GM12878 (cell line): ENCODE measurements around the gene SNX32. TPM values are rescaled to one million over a fixed set of nuclear protein-coding genes. Genes with fewer than 3 reads are reported as not detected.
A peak's percentile ranks its signal among the peaks of the same experiment; 100 is the strongest.

Source experiments
- EP300 ChIP-seq, 2 experiments: fragments of 150-350 bp in 1 of 2; IDR thresholded peaks; 2 replicates each; pipeline ENCODE4 v1.6.1; 2011 to 2012; ENCODE audit warnings: low read depth in 2 of 2, low read length in 2 of 2, borderline replicate concordance in 1 of 2, improper control_type of control experiment in 1 of 2, inconsistent platforms in 1 of 2; ENCODE audit not compliant: control insufficient read depth in 1 of 2
- FOXK2 ChIP-seq: fragments of 450-650 bp; IDR thresholded peaks from 2 replicates; pipeline ENCODE4 v1.6.1; 2017; ENCODE audit warnings: mild to moderate bottlenecking, moderate library complexity
- GATAD2B ChIP-seq: fragments of 450-650 bp; conservative IDR thresholded peaks from 2 replicates; pipeline ENCODE4 v1.6.1; 2017; ENCODE audit warnings: low read depth, mild to moderate bottlenecking, moderate library complexity
- HCFC1 ChIP-seq: fragments of 150-350 bp; IDR thresholded peaks from 2 replicates; pipeline ENCODE4 v1.6.1; 2014; ENCODE audit warnings: low read length
- HDAC2 ChIP-seq: fragments of 200-600 bp; sonication (generic); IDR thresholded peaks from 2 replicates; pipeline ENCODE4 v1.6.1; 2017
- MTA2 ChIP-seq: fragments of 450-650 bp; IDR thresholded peaks from 2 replicates; pipeline ENCODE4 v1.6.1; 2016; ENCODE audit warnings: low read depth, mild to moderate bottlenecking, moderate library complexity
- NFYA ChIP-seq: IDR thresholded peaks from 2 replicates; pipeline ENCODE4 v1.6.1; 2011; ENCODE audit warnings: low read depth, mild to moderate bottlenecking, low read length, improper control_type of control experiment, borderline replicate concordance
- RAD51 ChIP-seq: fragments of 450-650 bp; IDR thresholded peaks from 2 replicates; pipeline ENCODE4 v1.6.1; 2016; ENCODE audit warnings: moderate library complexity, mild to moderate bottlenecking, inconsistent platforms
- RELA ChIP-seq: fragments of 450-650 bp; IDR thresholded peaks from 2 replicates; pipeline ENCODE4 v1.8.0; 2014; ENCODE audit warnings: borderline replicate concordance; ENCODE audit not compliant: partially characterized antibody
- STAT1 ChIP-seq: fragments of 450-650 bp; conservative IDR thresholded peaks from 2 replicates; pipeline ENCODE4 v1.6.1; 2014; ENCODE audit warnings: antibody characterized with exemption, mild to moderate bottlenecking
- TAF1 ChIP-seq: IDR thresholded peaks from 2 replicates; pipeline ENCODE4 v1.6.1; 2011; ENCODE audit warnings: mild to moderate bottlenecking, low read depth, low read length, borderline replicate concordance
- TARDBP ChIP-seq: IDR thresholded peaks from 2 replicates; pipeline ENCODE4 v1.6.1; 2016; ENCODE audit warnings: borderline replicate concordance
- ZBED1 ChIP-seq: IDR thresholded peaks from 2 replicates; pipeline ENCODE4 v1.6.1; 2016; ENCODE audit warnings: borderline replicate concordance
- ZNF217 ChIP-seq: fragments of 450-650 bp; IDR thresholded peaks from 2 replicates; pipeline ENCODE4 v1.6.1; 2017; ENCODE audit warnings: antibody characterized with exemption, mild to moderate bottlenecking
- ZNF24 ChIP-seq: fragments of 450-650 bp; IDR thresholded peaks from 2 replicates; pipeline ENCODE4 v1.6.1; 2017; ENCODE audit warnings: antibody characterized with exemption, mild to moderate bottlenecking
- ZZZ3 ChIP-seq: IDR thresholded peaks from 2 replicates; pipeline ENCODE4 v1.6.1; 2011; ENCODE audit warnings: low read depth; ENCODE audit not compliant: control insufficient read depth, insufficient read length
- polyA plus RNA-seq, 11 experiments: library from polyadenylated mRNA; depleted of rRNA in 4 of 11; unstranded in 6 of 11; stranded (reverse) in 5 of 11; fragments of >200 nt; fragmentation: Nextera tagmentation in 4 of 11; fragmentation: Illumina TruSeq in 1 of 11; extraction: Ambion mirVana in 4 of 11; extraction: Trizol in 1 of 11; gene quantifications; 1 replicate in 1 of 11; 2 replicates in 10 of 11; pipeline versions ENCODE4 v1.2.1 to v1.2.3, GENCODE V29; 2011 to 2016; ENCODE audit warnings: inconsistent platforms in 2 of 11, missing spikeins in 2 of 11, low read depth in 1 of 11
- total RNA-seq, 4 experiments: library from RNA; depleted of rRNA in 3 of 4; stranded (reverse); fragments of >200 nt in 3 of 4; fragmentation: Illumina TruSeq in 1 of 4; extraction: Trizol in 1 of 4; gene quantifications; 2 replicates each; pipeline versions ENCODE4 v1.2.1 to v1.2.3, GENCODE V29; 2013 to 2021
- TF ChIP-seq, protein P1 (sequence below): fragments of 450-650 bp; formaldehyde crosslinking; IDR thresholded peaks from 2 replicates; pipeline ENCODE4 v1.4.0; 2022; ENCODE audit warnings: mild to moderate bottlenecking, moderate library complexity
- TF ChIP-seq, protein P2 (sequence below): IDR thresholded peaks from 2 replicates; pipeline ENCODE4 v1.6.1; 2011; ENCODE audit warnings: borderline replicate concordance, low read depth, mild to moderate bottlenecking, moderate library complexity, low read length; ENCODE audit not compliant: insufficient read depth, poor library complexity, severe bottlenecking
- TF ChIP-seq, protein P3 (sequence below): IDR thresholded peaks from 2 replicates; pipeline ENCODE4 v1.6.1; 2012; ENCODE audit warnings: low read length, inconsistent platforms
- TF ChIP-seq, protein P4 (sequence below): IDR thresholded peaks from 2 replicates; pipeline ENCODE4 v1.6.1; 2012; ENCODE audit warnings: low read depth, low read length, improper control_type of control experiment
- TF ChIP-seq, protein P5 (sequence below): fragments of 450-650 bp; IDR thresholded peaks from 2 replicates; pipeline ENCODE4 v1.6.1; 2016; ENCODE audit warnings: mild to moderate bottlenecking

SNX32 gene
- total and polyA plus RNA-seq, 10 of the 15 experiments (the other 5 are each of a cell fraction or from before 2014, with no cell fraction given) = 0.04 to 1.5 (median 0.11) TPM; not detected in 1

DNA sequence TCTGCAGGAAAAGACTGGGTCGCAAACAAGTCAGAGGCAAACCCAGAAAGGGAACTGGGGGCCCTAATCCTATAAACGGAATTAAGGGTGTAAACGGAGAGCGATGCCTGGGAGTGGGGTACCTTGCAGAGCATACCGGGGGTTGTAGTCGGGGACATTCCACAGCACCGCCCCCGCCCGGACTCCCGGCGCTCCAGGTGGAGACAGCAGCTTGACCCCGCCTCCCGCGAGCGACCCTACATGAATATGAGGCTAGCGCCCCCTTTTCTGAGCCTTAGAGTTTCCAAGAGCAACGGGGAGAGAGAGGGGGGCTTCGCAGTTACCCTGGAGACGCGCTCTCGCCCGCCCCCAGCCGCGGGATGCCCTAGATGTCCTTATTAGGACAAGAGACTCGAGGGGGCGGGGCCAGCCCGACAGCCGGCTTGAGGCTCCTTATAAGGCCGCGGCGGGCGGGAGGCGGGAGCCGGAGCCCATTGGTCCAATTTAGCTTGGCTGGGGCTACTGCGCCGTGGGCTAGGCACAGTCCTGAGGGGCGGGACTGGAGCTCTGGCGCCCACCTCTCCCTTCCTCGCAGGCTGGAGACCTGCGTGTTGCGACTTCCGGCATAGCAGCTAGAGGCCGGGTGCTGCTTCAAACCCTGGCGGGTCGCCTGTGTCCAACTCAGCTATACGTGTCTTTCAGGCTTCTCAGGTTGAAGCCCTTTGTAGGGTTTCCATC lies 25.5 kb downstream of the SNX32 start (continued):
- TF ChIP-seq, protein P1, sequence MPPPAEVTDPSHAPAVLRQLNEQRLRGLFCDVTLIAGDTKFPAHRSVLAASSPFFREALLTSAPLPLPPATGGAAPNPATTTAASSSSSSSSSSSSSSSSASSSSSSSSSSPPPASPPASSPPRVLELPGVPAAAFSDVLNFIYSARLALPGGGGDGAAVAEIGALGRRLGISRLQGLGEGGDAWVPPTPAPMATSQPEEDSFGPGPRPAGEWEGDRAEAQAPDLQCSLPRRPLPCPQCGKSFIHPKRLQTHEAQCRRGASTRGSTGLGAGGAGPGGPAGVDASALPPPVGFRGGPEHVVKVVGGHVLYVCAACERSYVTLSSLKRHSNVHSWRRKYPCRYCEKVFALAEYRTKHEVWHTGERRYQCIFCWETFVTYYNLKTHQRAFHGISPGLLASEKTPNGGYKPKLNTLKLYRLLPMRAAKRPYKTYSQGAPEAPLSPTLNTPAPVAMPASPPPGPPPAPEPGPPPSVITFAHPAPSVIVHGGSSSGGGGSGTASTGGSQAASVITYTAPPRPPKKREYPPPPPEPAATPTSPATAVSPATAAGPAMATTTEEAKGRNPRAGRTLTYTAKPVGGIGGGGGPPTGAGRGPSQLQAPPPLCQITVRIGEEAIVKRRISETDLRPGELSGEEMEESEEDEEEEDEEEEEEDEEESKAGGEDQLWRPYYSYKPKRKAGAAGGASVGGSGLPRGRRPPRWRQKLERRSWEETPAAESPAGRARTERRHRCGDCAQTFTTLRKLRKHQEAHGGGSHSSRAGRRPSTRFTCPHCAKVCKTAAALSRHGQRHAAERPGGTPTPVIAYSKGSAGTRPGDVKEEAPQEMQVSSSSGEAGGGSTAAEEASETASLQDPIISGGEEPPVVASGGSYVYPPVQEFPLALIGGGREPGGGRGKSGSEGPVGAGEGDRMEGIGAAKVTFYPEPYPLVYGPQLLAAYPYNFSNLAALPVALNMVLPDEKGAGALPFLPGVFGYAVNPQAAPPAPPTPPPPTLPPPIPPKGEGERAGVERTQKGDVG (CRISPR knock-in tag) = no peak
- no peak for TF ChIP-seq FOXK2
- TF ChIP-seq STAT1 = no peak
- TF ChIP-seq TAF1 = peak; percentile 97
- TF ChIP-seq RELA = peak; percentile 32
- no peak for TF ChIP-seq ZNF24
- no peak for TF ChIP-seq NFYA
- TF ChIP-seq HCFC1 = no peak; the same call in 1 of the 2 replicates
- no peak for TF ChIP-seq MTA2
- TF ChIP-seq, protein P2, sequence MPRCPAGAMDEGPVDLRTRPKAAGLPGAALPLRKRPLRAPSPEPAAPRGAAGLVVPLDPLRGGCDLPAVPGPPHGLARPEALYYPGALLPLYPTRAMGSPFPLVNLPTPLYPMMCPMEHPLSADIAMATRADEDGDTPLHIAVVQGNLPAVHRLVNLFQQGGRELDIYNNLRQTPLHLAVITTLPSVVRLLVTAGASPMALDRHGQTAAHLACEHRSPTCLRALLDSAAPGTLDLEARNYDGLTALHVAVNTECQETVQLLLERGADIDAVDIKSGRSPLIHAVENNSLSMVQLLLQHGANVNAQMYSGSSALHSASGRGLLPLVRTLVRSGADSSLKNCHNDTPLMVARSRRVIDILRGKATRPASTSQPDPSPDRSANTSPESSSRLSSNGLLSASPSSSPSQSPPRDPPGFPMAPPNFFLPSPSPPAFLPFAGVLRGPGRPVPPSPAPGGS = no peak
- TF ChIP-seq HDAC2 = no peak
- TF ChIP-seq, protein P3, sequence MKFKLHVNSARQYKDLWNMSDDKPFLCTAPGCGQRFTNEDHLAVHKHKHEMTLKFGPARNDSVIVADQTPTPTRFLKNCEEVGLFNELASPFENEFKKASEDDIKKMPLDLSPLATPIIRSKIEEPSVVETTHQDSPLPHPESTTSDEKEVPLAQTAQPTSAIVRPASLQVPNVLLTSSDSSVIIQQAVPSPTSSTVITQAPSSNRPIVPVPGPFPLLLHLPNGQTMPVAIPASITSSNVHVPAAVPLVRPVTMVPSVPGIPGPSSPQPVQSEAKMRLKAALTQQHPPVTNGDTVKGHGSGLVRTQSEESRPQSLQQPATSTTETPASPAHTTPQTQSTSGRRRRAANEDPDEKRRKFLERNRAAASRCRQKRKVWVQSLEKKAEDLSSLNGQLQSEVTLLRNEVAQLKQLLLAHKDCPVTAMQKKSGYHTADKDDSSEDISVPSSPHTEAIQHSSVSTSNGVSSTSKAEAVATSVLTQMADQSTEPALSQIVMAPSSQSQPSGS = no peak
- no peak for TF ChIP-seq EP300 (IDR thresholded peaks at IDR 0.05; ENCODE audit: borderline replicate concordance in 1 of 2, control insufficient read depth in 1 of 2, low read depth in 2 of 2, low read length in 2 of 2)
- no peak for TF ChIP-seq ZNF217
- TF ChIP-seq ZZZ3 = no peak
- 0 out of 2 replicates have a peak, but pooled peaks have one; percentile 35 for TF ChIP-seq ZBED1
- TF ChIP-seq, protein P4, sequence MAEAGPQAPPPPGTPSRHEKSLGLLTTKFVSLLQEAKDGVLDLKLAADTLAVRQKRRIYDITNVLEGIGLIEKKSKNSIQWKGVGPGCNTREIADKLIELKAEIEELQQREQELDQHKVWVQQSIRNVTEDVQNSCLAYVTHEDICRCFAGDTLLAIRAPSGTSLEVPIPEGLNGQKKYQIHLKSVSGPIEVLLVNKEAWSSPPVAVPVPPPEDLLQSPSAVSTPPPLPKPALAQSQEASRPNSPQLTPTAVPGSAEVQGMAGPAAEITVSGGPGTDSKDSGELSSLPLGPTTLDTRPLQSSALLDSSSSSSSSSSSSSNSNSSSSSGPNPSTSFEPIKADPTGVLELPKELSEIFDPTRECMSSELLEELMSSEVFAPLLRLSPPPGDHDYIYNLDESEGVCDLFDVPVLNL = peak; percentile 59; the same call in 1 of the 2 replicates
- TF ChIP-seq, protein P5, sequence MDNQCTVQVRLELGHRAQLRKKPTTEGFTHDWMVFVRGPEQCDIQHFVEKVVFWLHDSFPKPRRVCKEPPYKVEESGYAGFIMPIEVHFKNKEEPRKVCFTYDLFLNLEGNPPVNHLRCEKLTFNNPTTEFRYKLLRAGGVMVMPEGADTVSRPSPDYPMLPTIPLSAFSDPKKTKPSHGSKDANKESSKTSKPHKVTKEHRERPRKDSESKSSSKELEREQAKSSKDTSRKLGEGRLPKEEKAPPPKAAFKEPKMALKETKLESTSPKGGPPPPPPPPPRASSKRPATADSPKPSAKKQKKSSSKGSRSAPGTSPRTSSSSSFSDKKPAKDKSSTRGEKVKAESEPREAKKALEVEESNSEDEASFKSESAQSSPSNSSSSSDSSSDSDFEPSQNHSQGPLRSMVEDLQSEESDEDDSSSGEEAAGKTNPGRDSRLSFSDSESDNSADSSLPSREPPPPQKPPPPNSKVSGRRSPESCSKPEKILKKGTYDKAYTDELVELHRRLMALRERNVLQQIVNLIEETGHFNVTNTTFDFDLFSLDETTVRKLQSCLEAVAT = no peak
- TF ChIP-seq RAD51 = no peak
- TF ChIP-seq GATAD2B = no peak; the same call in 1 of the 2 replicates
- TF ChIP-seq TARDBP = 0 out of 2 replicates have a peak, but pooled peaks have one; percentile 65
